ENCODE data around the gene RNF212.

RNF212 gene, protein sequence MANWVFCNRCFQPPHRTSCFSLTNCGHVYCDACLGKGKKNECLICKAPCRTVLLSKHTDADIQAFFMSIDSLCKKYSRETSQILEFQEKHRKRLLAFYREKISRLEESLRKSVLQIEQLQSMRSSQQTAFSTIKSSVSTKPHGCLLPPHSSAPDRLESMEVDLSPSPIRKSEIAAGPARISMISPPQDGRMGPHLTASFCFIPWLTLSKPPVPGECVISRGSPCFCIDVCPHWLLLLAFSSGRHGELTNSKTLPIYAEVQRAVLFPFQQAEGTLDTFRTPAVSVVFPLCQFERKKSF

DNA sequence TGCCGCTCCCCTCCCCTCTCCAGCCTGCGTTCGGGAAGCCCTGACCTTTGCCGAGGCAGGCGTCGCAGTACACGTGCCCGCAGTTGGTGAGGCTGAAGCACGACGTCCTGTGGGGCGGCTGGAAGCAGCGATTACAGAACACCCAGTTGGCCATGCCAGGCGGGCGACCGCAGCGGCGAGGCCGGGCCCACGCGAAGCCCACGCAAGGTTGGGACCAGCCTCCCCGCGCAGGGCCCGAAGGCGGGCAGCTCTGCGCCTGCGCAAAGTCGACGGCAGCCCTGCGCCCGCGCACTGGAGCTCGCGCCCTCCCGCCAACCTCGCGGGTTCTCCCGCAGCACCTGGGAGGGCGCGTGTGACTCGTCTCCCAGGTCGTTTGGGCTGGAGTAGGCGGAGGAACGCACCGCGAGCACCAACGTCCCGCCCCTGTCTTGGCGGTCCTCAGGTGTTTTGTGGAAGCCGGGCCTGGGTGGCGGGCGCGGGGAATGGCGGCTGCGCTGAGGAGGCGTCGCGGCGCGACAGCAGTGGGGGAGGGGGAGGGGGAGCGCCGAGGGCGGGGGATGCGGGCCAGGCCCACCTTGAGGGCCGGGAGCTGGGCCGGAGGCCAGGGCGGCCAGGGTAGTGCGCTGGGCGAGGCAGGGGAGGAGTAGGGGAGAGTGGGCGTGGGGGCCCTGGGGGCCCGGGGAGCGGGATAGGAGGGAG lies at the start of gene RNF212:
TSS of gene RNF212 (minus strand) at position 254 of the 699 bp plus-strand sequence. CDS start at position 154, 100 bp downstream.
- Histone ChIP-seq H3K4me2 (ENCODE audit: low read depth, low read length, poor library complexity, severe bottlenecking) (no peak within 1 kb of the TSS), H2AFZ (ENCODE audit: low read length) (no peak within 1 kb of the TSS), H3K36me3 (ENCODE audit: insufficient read depth, low read length) (no peaks in the 10 kb centered on the region), H3K79me2 (ENCODE audit: insufficient read depth, low read length) (no peaks in the 10 kb centered on the region), H3K4me1 (ENCODE audit: insufficient read depth, low read length, poor library complexity, severe bottlenecking) (no peaks in the 10 kb centered on the region), H3K9ac (ENCODE audit: low read depth, low read length, poor library complexity, severe bottlenecking) (no peak within 1 kb of the TSS), H3K9me2 (replicated peaks; ENCODE audit: low read depth, low read length) (no peaks in the 10 kb centered on the region), H3F3A (ENCODE audit: low read depth) (no peaks in the 10 kb centered on the region), H3K9me3 (ENCODE audit: insufficient read depth, low read depth, low read length) (no peaks in the 10 kb centered on the region), H3K4me3 (ENCODE audit: low read length, poor library complexity, severe bottlenecking) (no peak within 1 kb of the TSS), H3K27me3 (ENCODE audit: insufficient read depth, low read length, poor library complexity, severe bottlenecking) (no peaks in the 10 kb centered on the region), H4K20me1 (ENCODE audit: insufficient read depth, low read length, poor library complexity, severe bottlenecking) (no peaks in the 10 kb centered on the region)
- TF ChIP-seq, protein P1, sequence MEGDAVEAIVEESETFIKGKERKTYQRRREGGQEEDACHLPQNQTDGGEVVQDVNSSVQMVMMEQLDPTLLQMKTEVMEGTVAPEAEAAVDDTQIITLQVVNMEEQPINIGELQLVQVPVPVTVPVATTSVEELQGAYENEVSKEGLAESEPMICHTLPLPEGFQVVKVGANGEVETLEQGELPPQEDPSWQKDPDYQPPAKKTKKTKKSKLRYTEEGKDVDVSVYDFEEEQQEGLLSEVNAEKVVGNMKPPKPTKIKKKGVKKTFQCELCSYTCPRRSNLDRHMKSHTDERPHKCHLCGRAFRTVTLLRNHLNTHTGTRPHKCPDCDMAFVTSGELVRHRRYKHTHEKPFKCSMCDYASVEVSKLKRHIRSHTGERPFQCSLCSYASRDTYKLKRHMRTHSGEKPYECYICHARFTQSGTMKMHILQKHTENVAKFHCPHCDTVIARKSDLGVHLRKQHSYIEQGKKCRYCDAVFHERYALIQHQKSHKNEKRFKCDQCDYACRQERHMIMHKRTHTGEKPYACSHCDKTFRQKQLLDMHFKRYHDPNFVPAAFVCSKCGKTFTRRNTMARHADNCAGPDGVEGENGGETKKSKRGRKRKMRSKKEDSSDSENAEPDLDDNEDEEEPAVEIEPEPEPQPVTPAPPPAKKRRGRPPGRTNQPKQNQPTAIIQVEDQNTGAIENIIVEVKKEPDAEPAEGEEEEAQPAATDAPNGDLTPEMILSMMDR (conservative IDR thresholded peaks at IDR 0.05; ENCODE audit: low read length) = no peak
- no peak for TF ChIP-seq EZH2phosphoT487 (IDR thresholded peaks at IDR 0.05; ENCODE audit: borderline replicate concordance)

DNA sequence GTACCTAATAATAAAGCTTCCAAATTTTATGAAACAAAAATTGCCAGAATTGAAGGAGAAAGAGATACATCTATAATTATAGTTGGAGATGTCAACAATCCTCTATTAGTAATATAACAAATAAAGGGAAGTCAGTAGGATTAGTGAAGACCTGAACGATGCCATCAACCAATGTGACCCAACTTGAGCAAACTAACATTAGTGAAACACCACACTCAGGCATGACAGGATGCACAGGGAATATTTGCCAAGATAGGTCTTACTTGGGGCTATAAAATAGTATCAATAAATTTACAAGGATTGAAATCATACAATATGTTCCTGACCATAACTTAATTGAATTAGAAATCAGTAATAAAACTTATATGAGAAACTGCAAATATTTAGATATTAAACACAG lies 47.0 kb upstream of the RNF212 start:
- Histone ChIP-seq H3K36me3 (ENCODE audit: insufficient read depth, low read length) (no peaks in the 10 kb centered on the region), H3K9ac (ENCODE audit: low read depth, low read length, poor library complexity, severe bottlenecking) (no peak overlapping the region), H3K9me2 (replicated peaks; ENCODE audit: low read depth, low read length) (no peaks in the 10 kb centered on the region), H3K79me2 (ENCODE audit: insufficient read depth, low read length) (no peaks in the 10 kb centered on the region), H3K4me2 (ENCODE audit: low read depth, low read length, poor library complexity, severe bottlenecking) (no peak overlapping the region), H3K4me1 (ENCODE audit: insufficient read depth, low read length, poor library complexity, severe bottlenecking) (no peaks in the 10 kb centered on the region), H3K4me3 (ENCODE audit: low read length, poor library complexity, severe bottlenecking) (no peak overlapping the region), H3K9me3 (ENCODE audit: insufficient read depth, low read depth, low read length) (peaks cover 11% of the 10 kb centered on the region; the same call in 1 of the 2 replicates), H3F3A (ENCODE audit: low read depth) (no peaks in the 10 kb centered on the region), H2AFZ (ENCODE audit: low read length) (no peak overlapping the region), H3K27me3 (ENCODE audit: insufficient read depth, low read length, poor library complexity, severe bottlenecking) (no peaks in the 10 kb centered on the region), H4K20me1 (ENCODE audit: insufficient read depth, low read length, poor library complexity, severe bottlenecking) (no peaks in the 10 kb centered on the region)
- TF ChIP-seq, protein P1 (conservative IDR thresholded peaks at IDR 0.05; ENCODE audit: low read length) = no peak
- no peak for TF ChIP-seq EZH2phosphoT487 (IDR thresholded peaks at IDR 0.05; ENCODE audit: borderline replicate concordance)

DNA sequence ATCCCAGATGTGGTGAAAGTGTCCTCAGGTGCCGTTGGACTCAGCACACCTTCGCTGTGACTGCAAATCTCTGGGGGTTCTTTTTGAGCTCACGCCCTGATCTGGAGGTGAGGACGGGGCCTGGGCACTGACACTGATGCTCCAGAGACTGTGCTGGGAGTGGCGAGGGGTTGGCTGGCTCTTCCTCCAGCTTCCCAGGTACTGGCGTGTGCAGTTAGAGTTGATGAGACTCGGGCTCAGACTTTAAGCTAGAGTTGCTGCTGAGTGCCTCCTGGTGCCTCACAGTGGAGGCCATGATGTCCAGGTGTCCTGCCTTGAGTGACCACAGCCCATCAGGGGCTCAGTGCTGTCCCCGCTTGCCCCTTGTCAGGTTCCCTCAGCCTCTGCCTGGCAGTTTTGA lies 42.7 kb upstream of the RNF212 start:
- Histone ChIP-seq H3K9ac (ENCODE audit: low read depth, low read length, poor library complexity, severe bottlenecking) (no peak overlapping the region), H3K9me2 (replicated peaks; ENCODE audit: low read depth, low read length) (no peaks in the 10 kb centered on the region), H3K27me3 (ENCODE audit: insufficient read depth, low read length, poor library complexity, severe bottlenecking) (no peaks in the 10 kb centered on the region), H2AFZ (ENCODE audit: low read length) (no peak overlapping the region), H3K4me2 (ENCODE audit: low read depth, low read length, poor library complexity, severe bottlenecking) (no peak overlapping the region), H3F3A (ENCODE audit: low read depth) (no peaks in the 10 kb centered on the region), H3K36me3 (ENCODE audit: insufficient read depth, low read length) (no peaks in the 10 kb centered on the region), H3K4me3 (ENCODE audit: low read length, poor library complexity, severe bottlenecking) (no peak overlapping the region), H3K9me3 (ENCODE audit: insufficient read depth, low read depth, low read length) (peaks cover 12% of the 10 kb centered on the region; the same call in 1 of the 2 replicates), H3K79me2 (ENCODE audit: insufficient read depth, low read length) (no peaks in the 10 kb centered on the region), H3K4me1 (ENCODE audit: insufficient read depth, low read length, poor library complexity, severe bottlenecking) (no peaks in the 10 kb centered on the region), H4K20me1 (ENCODE audit: insufficient read depth, low read length, poor library complexity, severe bottlenecking) (no peaks in the 10 kb centered on the region)
- no peak for TF ChIP-seq EZH2phosphoT487 (IDR thresholded peaks at IDR 0.05; ENCODE audit: borderline replicate concordance)
- TF ChIP-seq, protein P1 (conservative IDR thresholded peaks at IDR 0.05; ENCODE audit: low read length) = no peak
